HG02938 (cell line): ENCODE results near the gene DNAJC10.
"Not testable (repeated sequence)": the region's sequence is repeated elsewhere in the genome, so short reads cannot be mapped to it uniquely, and the experiment has no call there.

Source experiments
- ATAC-seq: cut with Tn5 transposase; IDR thresholded peaks from one replicate; pipeline ENCODE4 v1.9.1; 2021; ENCODE audit warnings: mild to moderate bottlenecking, moderate library complexity; ENCODE audit not compliant: unreplicated experiment

DNAJC10 gene

GRCh38 chr2:182724656-182725055 is 8.6 kb downstream of the DNAJC10 start:
- no peak for ATAC-seq

GRCh38 chr2:182726473-182726872 is 10.4 kb downstream of the DNAJC10 start:
- no peak for ATAC-seq

- no peak for ATAC-seq
These were observed 12.0 kb downstream of the DNAJC10 start for GRCh38 chr2:182728014-182728413.

GRCh38 chr2:182729710-182730339 is 13.8 kb downstream of the DNAJC10 start:
- no peak for ATAC-seq

GRCh38 chr2:182730486-182730885 is 14.4 kb downstream of the DNAJC10 start:
- no peak for ATAC-seq

- no peak for ATAC-seq
These were observed 16.7 kb downstream of the DNAJC10 start for GRCh38 chr2:182732736-182733135.

- ATAC-seq = no peak
These were observed 17.5 kb downstream of the DNAJC10 start for GRCh38 chr2:182733572-182733971.

- ATAC-seq = not testable (repeated sequence)
These were observed 20.8 kb downstream of the DNAJC10 start for GRCh38 chr2:182736856-182737255.

GRCh38 chr2:182740701-182741100 is 24.6 kb downstream of the DNAJC10 start:
- ATAC-seq = no peak

GRCh38 chr2:182741620-182742019 is 25.6 kb downstream of the DNAJC10 start:
- no peak for ATAC-seq

- no peak for ATAC-seq
These were observed 28.4 kb downstream of the DNAJC10 start for GRCh38 chr2:182744490-182744889.

- ATAC-seq = no peak
These were observed 29.0 kb downstream of the DNAJC10 start for GRCh38 chr2:182745061-182745460.

GRCh38 chr2:182745894-182746293 is 29.8 kb downstream of the DNAJC10 start:
- ATAC-seq = not testable (repeated sequence)

GRCh38 chr2:182754231-182754630 is 38.2 kb downstream of the DNAJC10 start:
- ATAC-seq = no peak

GRCh38 chr2:182758379-182758778 is 42.3 kb downstream of the DNAJC10 start:
- no peak for ATAC-seq

GRCh38 chr2:182761903-182762302 is 45.8 kb downstream of the DNAJC10 start:
- no peak for ATAC-seq

- no peak for ATAC-seq
These were observed 47.4 kb downstream of the DNAJC10 start for GRCh38 chr2:182763311-182763912.

GRCh38 chr2:182766626-182767025 is 50.6 kb downstream of the DNAJC10 start:
- ATAC-seq = no peak

- no peak for ATAC-seq
These were observed 51.5 kb downstream of the DNAJC10 start for GRCh38 chr2:182767578-182767977.

- not testable (repeated sequence) for ATAC-seq
These were observed 52.9 kb downstream of the DNAJC10 start for GRCh38 chr2:182768950-182769349.

- ATAC-seq = no peak
These were observed 63.3 kb downstream of the DNAJC10 start for GRCh38 chr2:182779323-182779722.

GRCh38 chr2:182781099-182781498 is 65.0 kb downstream of the DNAJC10 start:
- ATAC-seq = not testable (repeated sequence)

GRCh38 chr2:182782686-182783085 is 66.6 kb downstream of the DNAJC10 start:
- ATAC-seq = not testable (repeated sequence)
